ENCODE results near the gene HLA-DOB. TPM values are rescaled to one million over a fixed set of nuclear protein-coding genes. Genes with fewer than 3 reads are reported as not detected.

Gene HLA-DOB
- total RNA-seq, 1 donor from 2014 or later, result not detected

GRCh38 chr6:32775071-32775470 lies 41.7 kb downstream of the HLA-DOB start:
- intact Hi-C loops (cut with DNase I), result no loop called here
- DNase-seq (no peak), ATAC-seq (ENCODE audit: poor library complexity) (no peak)

- intact Hi-C loops (cut with DNase I), result no loop called here
- ATAC-seq (ENCODE audit: poor library complexity), result no peak
- DNase-seq, result no peak
These were observed 42.4 kb downstream of the HLA-DOB start for GRCh38 chr6:32774426-32774825.

- intact Hi-C loops (cut with DNase I), result no loop called here
- DNase-seq (no peak), ATAC-seq (ENCODE audit: poor library complexity) (no peak)
These were observed 44.1 kb downstream of the HLA-DOB start for GRCh38 chr6:32772656-32773055.

- DNase-seq (no peak), ATAC-seq (ENCODE audit: poor library complexity) (no peak)
- intact Hi-C loops (cut with DNase I), result no loop called here
These were observed 52.8 kb downstream of the HLA-DOB start for GRCh38 chr6:32764048-32764447.

GRCh38 chr6:32763421-32763820 lies 53.4 kb downstream of the HLA-DOB start, which contains the start of gene HLA-DQB2:
Gene HLA-DQB2 (minus strand): TSS chr6:32763532. CDS start chr6:32763470, 62 bp downstream.
- DNase-seq (no peak), ATAC-seq (ENCODE audit: poor library complexity) (no peak)
- intact Hi-C loops (cut with DNase I), result no loop called here

Other genes with a start within 250 kb of the HLA-DOB start
- gene HLA-DRB1, start 227.2 kb downstream of the HLA-DOB start, total RNA-seq, result 27.5 TPM
- gene HLA-DQA1, start 179.6 kb downstream of the HLA-DOB start, total RNA-seq, result 5.5 TPM
- 2.9 TPM for gene HLA-DQB1, start 150.3 kb downstream of the HLA-DOB start, total RNA-seq
- gene HLA-DQA2, start 75.6 kb downstream of the HLA-DOB start, total RNA-seq, result 1.6 TPM
- gene HLA-DQB2, start 53.5 kb downstream of the HLA-DOB start, total RNA-seq, result 1.7 TPM
- 19.3 TPM for gene TAP2, start 21.7 kb upstream of the HLA-DOB start, total RNA-seq
- 16.7 TPM for gene PSMB8, start 27.0 kb upstream of the HLA-DOB start, total RNA-seq
- 14.9 TPM for gene TAP1, start 36.7 kb upstream of the HLA-DOB start, total RNA-seq
- 12.6 TPM for gene PSMB9, start 37.2 kb upstream of the HLA-DOB start, total RNA-seq
- 10.4 TPM for gene HLA-DMB, start 124.0 kb upstream of the HLA-DOB start, total RNA-seq
- gene HLA-DMA, start 136.1 kb upstream of the HLA-DOB start, total RNA-seq, result 16.3 TPM
- 62.6 TPM for gene BRD2, start 151.6 kb upstream of the HLA-DOB start, total RNA-seq
- gene HLA-DOA, start 192.6 kb upstream of the HLA-DOB start, total RNA-seq, result 1.2 TPM